Ovary (tissue), 9 donors: ENCODE results near the gene RBMS1. TPM values are rescaled to one million over a fixed set of nuclear protein-coding genes. Genes with fewer than 3 reads are reported as not detected.
A peak's percentile ranks its signal among the peaks of the same experiment; 100 is the strongest.

Source experiments
- DNase-seq, 5 donors: peaks; one replicate each; pipeline ENCODE4 v3.0.0-alpha.2; 2019 to 2020
- H3K27ac ChIP-seq, 2 donors: fragments of 200-600 bp; one replicate each; pipeline versions ENCODE4 v1.5.1 to v1.8.0; 2019 to 2022
- H3K27me3 ChIP-seq: fragments of 200-600 bp; one replicate; pipeline ENCODE4 v1.8.0; 2022
- H3K36me3 ChIP-seq: fragments of 200-600 bp; sonication (generic); one replicate; pipeline ENCODE4 v1.5.1; 2019
- H3K4me1 ChIP-seq: one replicate; pipeline ENCODE4 v1.8.1; 2013; ENCODE audit warnings: mild to moderate bottlenecking, moderate library complexity; ENCODE audit not compliant: insufficient read depth
- H3K4me3 ChIP-seq: fragments of 200-600 bp; sonication (generic); one replicate; pipeline ENCODE4 v1.5.1; 2017
- H3K9me3 ChIP-seq, 2 donors: fragments of 200-600 bp in 1 of 2; sonication (generic) in 1 of 2; one replicate each; pipeline versions ENCODE4 v1.5.1 to v1.8.1; 2013 to 2019; ENCODE audit warnings: mild to moderate bottlenecking in 1 of 2, moderate library complexity in 1 of 2
- EP300 ChIP-seq: sonication (generic); formaldehyde crosslinking; IDR thresholded peaks from one replicate; pipeline ENCODE4 v1.6.1; 2017; ENCODE audit warnings: antibody characterized with exemption
- POLR2A ChIP-seq: fragments of 450-650 bp; IDR thresholded peaks from one replicate; pipeline ENCODE4 v1.6.1; 2017; ENCODE audit warnings: antibody characterized with exemption, mild to moderate bottlenecking, moderate library complexity
- WGBS, 3 donors: extraction: QIAGEN DNeasy Blood & Tissue Kit in 1 of 3; methylation state at CpG; one replicate each; pipeline versions ENCODE4 v1.1.5 to v1.1.7; 2013 to 2017; 5-methylcytosine and 5-hydroxymethylcytosine counted together
- intact Hi-C, 4 donors: fragments of 100-400 bp; cut with DNase I; formaldehyde crosslinking; loops; one replicate each; pipeline versions ENCODE4 v1.11.0 to v1.15.1; 2022 to 2023
- polyA plus RNA-seq, 2 donors: library from polyadenylated mRNA; stranded (reverse); fragments of 200-250 nt in 1 of 2; fragments of 350-450 nt in 1 of 2; fragmentation: Illumina TruSeq in 1 of 2; extraction: RNeasy Lipid Tissue Mini Kit (QIAGEN cat#74804) in 1 of 2; gene quantifications; one replicate each; pipeline ENCODE4 v1.2.3, GENCODE V29; 2013 to 2014
- total RNA-seq, 7 donors: library from RNA; depleted of rRNA in 2 of 7; stranded (reverse); fragments of >200 nt in 2 of 7; fragmentation: NEBNext Ultra II Directional in 3 of 7; extraction: Animal tissue kit (Norgen Biotek cat#: 25700) in 3 of 7; gene quantifications; one replicate each; pipeline versions ENCODE4 v1.1.0 to v1.2.4, GENCODE V29; 2016 to 2023
- TF ChIP-seq, protein P1 (sequence below), 3 donors: fragments of 450-650 bp in 2 of 3; fragments of 200-600 bp in 1 of 3; IDR thresholded peaks; one replicate each; pipeline versions ENCODE4 v1.5.1 to v1.8.0; 2016 to 2022; ENCODE audit warnings: antibody characterized with exemption in 3 of 3, mild to moderate bottlenecking in 1 of 3
- donor health status: DM: no; HTN: no; CAD: no; lungs with moderate emphysema.
- donor health status: DM: no; HTN: no; CAD: no.
- donor health status: Bipolar disorder and iron deficiency.
- donor health status: DM: yes; HTN: yes; CAD: no.
- donor health status: DM: no; HTN: no; CAD: no.
- donor health status: DM: yes; HTN: yes; CAD: no.

RBMS1 gene
- total and polyA plus RNA-seq, 9 donors, result 50.7 to 91.9 (median 73.8) TPM

DNA sequence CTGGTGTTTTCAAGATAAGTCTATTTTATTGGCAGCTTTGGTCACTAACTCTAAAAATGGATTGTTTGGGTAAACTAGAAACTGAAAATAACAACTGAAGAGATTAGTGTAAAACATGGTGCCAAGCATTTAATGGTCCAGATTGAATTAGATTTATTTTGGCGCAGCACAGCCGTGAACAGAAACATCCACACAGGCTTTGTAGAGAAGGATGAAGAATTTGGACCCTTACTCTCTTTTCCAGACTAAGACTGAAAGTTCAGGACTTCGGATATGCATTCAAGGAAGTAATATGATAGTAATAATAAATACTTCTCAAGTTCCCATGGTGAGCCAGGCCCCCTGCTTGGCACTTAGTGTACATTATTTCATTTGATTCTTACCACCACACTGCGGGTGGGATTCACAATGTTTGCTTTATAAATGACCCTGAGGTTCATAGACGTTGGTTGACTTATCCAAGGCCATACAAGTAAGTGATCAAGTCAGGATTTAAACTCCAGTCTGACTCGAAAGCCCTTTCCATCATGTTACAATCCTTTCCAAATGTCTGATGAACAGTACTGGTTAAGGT is 239.3 kb downstream of the RBMS1 start:
- Histone ChIP-seq H3K27me3 (no peaks in the 10 kb centered on the region), H3K4me1 (no peaks in the 10 kb centered on the region), H3K36me3 (no peaks in the 10 kb centered on the region), H3K4me3 (no peak overlapping the region), H3K9me3 (no peaks in the 10 kb centered on the region), H3K27ac (no peak overlapping the region)
- TF ChIP-seq, protein P1, sequence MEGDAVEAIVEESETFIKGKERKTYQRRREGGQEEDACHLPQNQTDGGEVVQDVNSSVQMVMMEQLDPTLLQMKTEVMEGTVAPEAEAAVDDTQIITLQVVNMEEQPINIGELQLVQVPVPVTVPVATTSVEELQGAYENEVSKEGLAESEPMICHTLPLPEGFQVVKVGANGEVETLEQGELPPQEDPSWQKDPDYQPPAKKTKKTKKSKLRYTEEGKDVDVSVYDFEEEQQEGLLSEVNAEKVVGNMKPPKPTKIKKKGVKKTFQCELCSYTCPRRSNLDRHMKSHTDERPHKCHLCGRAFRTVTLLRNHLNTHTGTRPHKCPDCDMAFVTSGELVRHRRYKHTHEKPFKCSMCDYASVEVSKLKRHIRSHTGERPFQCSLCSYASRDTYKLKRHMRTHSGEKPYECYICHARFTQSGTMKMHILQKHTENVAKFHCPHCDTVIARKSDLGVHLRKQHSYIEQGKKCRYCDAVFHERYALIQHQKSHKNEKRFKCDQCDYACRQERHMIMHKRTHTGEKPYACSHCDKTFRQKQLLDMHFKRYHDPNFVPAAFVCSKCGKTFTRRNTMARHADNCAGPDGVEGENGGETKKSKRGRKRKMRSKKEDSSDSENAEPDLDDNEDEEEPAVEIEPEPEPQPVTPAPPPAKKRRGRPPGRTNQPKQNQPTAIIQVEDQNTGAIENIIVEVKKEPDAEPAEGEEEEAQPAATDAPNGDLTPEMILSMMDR (IDR thresholded peaks at IDR 0.05), result no peak
- TF ChIP-seq EP300 (no peak), POLR2A (no peak)
- WGBS, 3 donors, result 24 to 66% (median 41%) methylated on average over 6 of the region's 6 CpGs
- no peak for DNase-seq
- intact Hi-C loops, result no loop called here

DNA sequence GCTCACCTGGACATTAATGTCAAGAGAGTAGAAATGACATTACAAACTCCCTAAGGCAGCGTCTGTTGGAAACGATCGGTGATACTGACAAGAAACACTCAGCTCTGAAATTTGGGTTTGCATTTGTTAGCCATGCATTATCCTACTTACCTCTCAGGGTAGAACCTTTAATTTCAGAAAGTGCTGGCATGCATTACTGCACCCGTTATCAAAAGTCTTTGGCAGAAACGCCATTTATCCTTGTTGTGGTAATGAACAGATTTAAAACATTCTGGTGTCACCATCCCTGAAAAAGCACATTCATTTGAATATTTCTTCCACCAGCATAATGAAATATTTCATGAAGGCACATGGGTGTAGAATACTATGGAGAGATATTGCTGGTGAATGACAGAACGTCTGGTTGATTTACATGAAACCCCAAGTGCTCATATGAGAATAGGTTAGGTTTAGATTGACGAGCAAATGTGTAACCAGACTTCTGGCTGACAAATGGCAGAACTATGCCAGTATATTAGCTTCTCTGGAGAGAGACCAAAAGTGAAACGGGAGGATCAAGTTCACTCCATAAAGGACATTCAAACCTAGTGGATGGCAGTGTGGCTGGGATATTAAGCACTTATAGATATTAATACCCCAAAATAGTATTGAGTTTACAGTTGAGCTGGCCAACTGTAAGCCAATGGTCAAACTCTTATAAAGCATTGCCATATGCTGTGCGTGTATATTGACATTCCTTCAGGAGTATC is 240.0 kb downstream of the RBMS1 start:
- TF ChIP-seq, protein P1 (IDR thresholded peaks at IDR 0.05), result no peak
- TF ChIP-seq EP300, result no peak
- no peak for TF ChIP-seq POLR2A
- H3K4me3 ChIP-seq, result no peak overlapping the region
- no peak for DNase-seq
- no peaks in the 10 kb centered on the region for H3K4me1 ChIP-seq
- intact Hi-C loops, result no loop called here
- no peaks in the 10 kb centered on the region for H3K36me3 ChIP-seq
- no peak overlapping the region for H3K27ac ChIP-seq
- H3K27me3 ChIP-seq, result no peaks in the 10 kb centered on the region
- 39 to 69% (median 48%) methylated on average over 9 of the region's 9 CpGs for WGBS, 3 donors
- no peaks in the 10 kb centered on the region for H3K9me3 ChIP-seq

DNA sequence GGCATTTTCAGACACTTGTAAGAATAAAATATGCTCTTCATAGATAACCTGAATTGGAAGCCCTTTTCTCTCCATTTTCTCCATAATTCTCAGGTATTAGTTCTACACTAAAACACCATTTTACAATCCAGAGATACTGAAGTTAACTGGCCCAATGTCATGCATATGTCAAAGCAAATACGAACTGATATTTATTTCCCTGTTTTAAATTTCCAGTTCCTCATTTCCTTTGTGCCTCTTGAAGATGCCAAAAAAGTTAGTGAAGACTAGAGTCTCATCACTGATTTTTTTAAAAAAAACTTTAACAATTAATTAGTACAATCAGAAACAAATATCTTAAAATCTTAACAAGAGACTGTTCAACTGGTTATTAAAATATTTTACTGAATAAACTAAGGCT is 240.7 kb downstream of the RBMS1 start:
- H3K36me3 ChIP-seq, result no peaks in the 10 kb centered on the region
- TF ChIP-seq POLR2A (no peak), EP300 (no peak)
- TF ChIP-seq, protein P1 (IDR thresholded peaks at IDR 0.05), result no peak
- no peaks in the 10 kb centered on the region for H3K27me3 ChIP-seq
- no peaks in the 10 kb centered on the region for H3K4me1 ChIP-seq
- 73 to 88% (median 85%) methylated on average over 1 of the region's 1 CpG for WGBS, 3 donors
- no peak for DNase-seq
- intact Hi-C loops, result no loop called here
- H3K4me3 ChIP-seq, result no peak overlapping the region
- H3K27ac ChIP-seq, result no peak overlapping the region
- no peaks in the 10 kb centered on the region for H3K9me3 ChIP-seq

DNA sequence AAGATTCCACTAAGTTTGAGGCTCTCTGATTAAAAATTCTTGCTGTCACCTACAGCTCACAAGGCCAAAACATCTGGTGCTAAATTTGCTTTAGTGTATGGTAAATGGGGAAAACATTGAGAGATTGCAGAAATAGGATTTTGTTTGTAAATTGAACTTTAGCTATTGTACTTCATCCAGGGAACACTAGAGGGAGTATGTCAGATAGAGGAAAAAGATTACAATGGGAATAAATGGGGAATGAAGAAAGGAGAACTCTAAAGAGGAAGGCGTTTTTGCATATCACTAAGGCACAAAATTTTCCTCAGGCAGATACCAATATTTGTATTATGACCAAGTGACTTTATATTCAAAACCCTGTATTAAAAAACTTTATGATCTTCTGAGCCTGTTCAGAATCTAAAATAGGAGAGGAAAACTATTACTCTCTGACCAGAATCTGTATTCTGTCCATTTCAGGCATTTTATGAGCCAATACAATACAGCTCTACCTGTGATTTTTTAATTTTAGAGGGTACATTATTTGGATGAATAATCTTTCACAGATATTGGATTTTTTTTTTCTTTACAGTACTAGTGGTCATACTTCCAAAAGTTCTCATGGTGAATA is 241.2 kb downstream of the RBMS1 start:
- Histone ChIP-seq H3K4me3 (no peak overlapping the region), H3K4me1 (no peaks in the 10 kb centered on the region), H3K27ac (no peak overlapping the region), H3K9me3 (no peaks in the 10 kb centered on the region), H3K36me3 (no peaks in the 10 kb centered on the region), H3K27me3 (no peaks in the 10 kb centered on the region)
- WGBS, 3 donors, result 9 to 16% (median 13%) methylated on average over 1 of the region's 1 CpG
- DNase-seq, result no peak
- TF ChIP-seq, protein P1 (IDR thresholded peaks at IDR 0.05), result peak; percentile 50 to 77 (median 54)
- no peak for TF ChIP-seq POLR2A
- intact Hi-C loops, result no loop called here
